Cardiac muscle cell (in vitro differentiated cells and primary cell): Measurements from ENCODE around the gene MPEG1. TPM values are rescaled to one million over a fixed set of nuclear protein-coding genes. Genes with fewer than 3 reads are reported as not detected.

Experiments used
- DNase-seq, 2 donors: peaks; one replicate each; pipeline versions ENCODE4 v3.0.0 to v3.0.0-alpha.2; 2010 to 2017; ENCODE audit warnings: low read depth in 1 of 2, low spot score in 1 of 2
- H3K27ac ChIP-seq: fragments of 200-600 bp; sonication (generic); 2 replicates; pipeline ENCODE4 v1.5.1; 2016
- H3K27me3 ChIP-seq: fragments of 200-600 bp; sonication (generic); 2 replicates; pipeline ENCODE4 v1.6.0; 2016; ENCODE audit warnings: control low read depth
- H3K36me3 ChIP-seq: fragments of 200-600 bp; sonication (generic); 2 replicates; pipeline ENCODE4 v1.5.1; 2016; ENCODE audit warnings: control low read depth
- H3K4me1 ChIP-seq: fragments of 200-600 bp; sonication (generic); 2 replicates; pipeline ENCODE4 v1.8.1; 2017; ENCODE audit warnings: low read depth, mild to moderate bottlenecking, mixed run types
- H3K4me3 ChIP-seq: fragments of 200-600 bp; sonication (generic); 2 replicates; pipeline ENCODE4 v1.5.1; 2016; ENCODE audit warnings: mild to moderate bottlenecking
- H3K9me3 ChIP-seq: fragments of 200-600 bp; sonication (generic); 2 replicates; pipeline ENCODE4 v1.5.1; 2017; ENCODE audit warnings: low read depth, mild to moderate bottlenecking, control low read depth
- CTCF ChIP-seq: IDR thresholded peaks from 2 replicates; pipeline ENCODE4 v1.5.1; 2012; ENCODE audit warnings: low read depth, mild to moderate bottlenecking, low read length
- polyA plus RNA-seq: library from polyadenylated mRNA; unstranded; fragments of >200 nt; fragmentation: Nextera tagmentation; extraction: Ambion mirVana; gene quantifications from 2 replicates; pipeline ENCODE4 v1.2.1, GENCODE V29; 2016
- total RNA-seq: library from RNA; depleted of rRNA; stranded (reverse); fragments of >200 nt; gene quantifications from 2 replicates; pipeline ENCODE4 v1.2.3, GENCODE V29; 2016

Gene MPEG1
- total and polyA plus RNA-seq, 2 experiments from 2014 or later = not detected

- DNase-seq = peak in 1 of 2 donors; percentile 47
- H3K27ac ChIP-seq = no peak overlapping the region
- no peaks in the 10 kb centered on the region for H3K9me3 ChIP-seq
- H3K4me1 ChIP-seq = no peaks in the 10 kb centered on the region
- H3K4me3 ChIP-seq = no peak overlapping the region
- H3K27me3 ChIP-seq = no peaks in the 10 kb centered on the region
- H3K36me3 ChIP-seq = no peaks in the 10 kb centered on the region
- no peak for TF ChIP-seq CTCF
Observed at GRCh38 chr11:59223611-59224010, 10.9 kb upstream of the MPEG1 start.

- Histone ChIP-seq H3K4me1 (no peaks in the 10 kb centered on the region), H3K9me3 (no peaks in the 10 kb centered on the region), H3K27ac (no peak overlapping the region), H3K4me3 (no peak overlapping the region), H3K36me3 (no peaks in the 10 kb centered on the region), H3K27me3 (no peaks in the 10 kb centered on the region)
- no peak for TF ChIP-seq CTCF
- DNase-seq = no peak
Observed at GRCh38 chr11:59223177-59223576, 10.4 kb upstream of the MPEG1 start.

GRCh38 chr11:59222464-59223060 is 9.8 kb upstream of the MPEG1 start:
- H3K4me3 ChIP-seq = no peak overlapping the region
- no peak for DNase-seq
- H3K9me3 ChIP-seq = no peaks in the 10 kb centered on the region
- no peak for TF ChIP-seq CTCF
- no peaks in the 10 kb centered on the region for H3K4me1 ChIP-seq
- H3K36me3 ChIP-seq = no peaks in the 10 kb centered on the region
- no peaks in the 10 kb centered on the region for H3K27me3 ChIP-seq
- no peak overlapping the region for H3K27ac ChIP-seq

GRCh38 chr11:59221441-59221840 is 8.7 kb upstream of the MPEG1 start:
- H3K4me1 ChIP-seq = no peaks in the 10 kb centered on the region
- no peak overlapping the region for H3K27ac ChIP-seq
- H3K36me3 ChIP-seq = no peaks in the 10 kb centered on the region
- no peaks in the 10 kb centered on the region for H3K9me3 ChIP-seq
- TF ChIP-seq CTCF = peak; percentile 33
- no peak overlapping the region for H3K4me3 ChIP-seq
- H3K27me3 ChIP-seq = no peaks in the 10 kb centered on the region
- peak in 1 of 2 donors; percentile 72 for DNase-seq

- Histone ChIP-seq H3K9me3 (no peaks in the 10 kb centered on the region), H3K36me3 (no peaks in the 10 kb centered on the region), H3K27ac (no peak overlapping the region), H3K4me1 (no peaks in the 10 kb centered on the region), H3K4me3 (no peak overlapping the region), H3K27me3 (no peaks in the 10 kb centered on the region)
- no peak for DNase-seq
- TF ChIP-seq CTCF = no peak
Observed at GRCh38 chr11:59219836-59220235, 7.1 kb upstream of the MPEG1 start.
